Hepatocyte (in vitro differentiated cells): ENCODE data around the gene SSBP2.

Source experiments
- EZH2 ChIP-seq: fragments of 200-600 bp; sonication (generic); IDR thresholded peaks from 2 replicates; pipeline ENCODE4 v1.6.1; 2016; ENCODE audit warnings: antibody characterized with exemption, mild to moderate bottlenecking, borderline replicate concordance
- TF ChIP-seq, protein P1 (sequence below): fragments of 200-600 bp; sonication (generic); IDR thresholded peaks from 2 replicates; pipeline ENCODE4 v1.5.1; 2016; ENCODE audit warnings: antibody characterized with exemption, mild to moderate bottlenecking; ENCODE audit not compliant: poor library complexity

DNA sequence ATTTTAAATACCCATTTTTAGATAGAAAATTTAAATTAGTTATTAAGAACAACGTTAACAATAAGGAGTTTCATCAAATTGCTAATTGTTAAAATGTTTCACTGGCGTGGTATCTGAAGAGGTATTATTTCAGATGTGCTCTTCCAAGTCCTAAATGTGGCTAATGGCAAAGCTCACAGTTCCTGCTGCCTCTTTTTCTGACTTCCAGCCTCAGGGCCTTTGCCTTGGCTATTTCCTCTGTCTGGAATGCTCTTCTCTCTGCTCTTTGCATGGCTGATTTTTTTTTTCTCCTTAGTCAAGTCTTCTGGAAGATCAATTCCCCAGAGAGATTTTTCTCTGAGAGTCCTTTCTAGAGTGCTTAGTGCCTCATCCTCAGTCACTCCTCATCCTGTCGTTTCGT, 9.6 kb upstream of the SSBP2 start:
- no peak for TF ChIP-seq EZH2
- TF ChIP-seq, protein P1, sequence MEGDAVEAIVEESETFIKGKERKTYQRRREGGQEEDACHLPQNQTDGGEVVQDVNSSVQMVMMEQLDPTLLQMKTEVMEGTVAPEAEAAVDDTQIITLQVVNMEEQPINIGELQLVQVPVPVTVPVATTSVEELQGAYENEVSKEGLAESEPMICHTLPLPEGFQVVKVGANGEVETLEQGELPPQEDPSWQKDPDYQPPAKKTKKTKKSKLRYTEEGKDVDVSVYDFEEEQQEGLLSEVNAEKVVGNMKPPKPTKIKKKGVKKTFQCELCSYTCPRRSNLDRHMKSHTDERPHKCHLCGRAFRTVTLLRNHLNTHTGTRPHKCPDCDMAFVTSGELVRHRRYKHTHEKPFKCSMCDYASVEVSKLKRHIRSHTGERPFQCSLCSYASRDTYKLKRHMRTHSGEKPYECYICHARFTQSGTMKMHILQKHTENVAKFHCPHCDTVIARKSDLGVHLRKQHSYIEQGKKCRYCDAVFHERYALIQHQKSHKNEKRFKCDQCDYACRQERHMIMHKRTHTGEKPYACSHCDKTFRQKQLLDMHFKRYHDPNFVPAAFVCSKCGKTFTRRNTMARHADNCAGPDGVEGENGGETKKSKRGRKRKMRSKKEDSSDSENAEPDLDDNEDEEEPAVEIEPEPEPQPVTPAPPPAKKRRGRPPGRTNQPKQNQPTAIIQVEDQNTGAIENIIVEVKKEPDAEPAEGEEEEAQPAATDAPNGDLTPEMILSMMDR, result no peak
